DOHH2 (cell line): ENCODE data around the gene ABCA2.

Experiments
- H3F3A ChIP-seq: fragments of 200-600 bp; sonication (generic), shearing (Covaris generic); 2 replicates; pipeline ENCODE4 v1.6.0; 2016; ENCODE audit warnings: antibody characterized with exemption, mild to moderate bottlenecking; ENCODE audit not compliant: control insufficient read depth, insufficient read depth
- H3K27ac ChIP-seq: fragments of 200-600 bp; sonication (generic); 2 replicates; pipeline ENCODE4 v1.5.1; 2014; ENCODE audit warnings: low read depth, mild to moderate bottlenecking, low read length, moderate library complexity
- H3K27me3 ChIP-seq: fragments of 200-600 bp; sonication (generic); 2 replicates; pipeline ENCODE4 v1.6.1; 2014; ENCODE audit warnings: mild to moderate bottlenecking, low read length, mixed read lengths; ENCODE audit not compliant: control insufficient read depth
- H3K36me3 ChIP-seq: fragments of 200-600 bp; sonication (generic); 2 replicates; pipeline ENCODE4 v1.6.1; 2014; ENCODE audit warnings: mild to moderate bottlenecking, low read length, moderate library complexity, mixed read lengths; ENCODE audit not compliant: control insufficient read depth
- H3K4me1 ChIP-seq: fragments of 200-600 bp; sonication (generic); 2 replicates; pipeline ENCODE4 v1.6.1; 2014; ENCODE audit warnings: mild to moderate bottlenecking, low read length, mixed read lengths; ENCODE audit not compliant: control insufficient read depth
- H3K4me2 ChIP-seq: fragments of 200-600 bp; sonication (generic); 2 replicates; pipeline ENCODE4 v1.6.0; 2014; ENCODE audit warnings: mild to moderate bottlenecking, low read length, moderate library complexity
- H3K4me3 ChIP-seq: fragments of 200-600 bp; sonication (generic); 2 replicates; pipeline ENCODE4 v1.5.1; 2014; ENCODE audit warnings: mild to moderate bottlenecking, low read length, mixed read lengths
- H3K79me2 ChIP-seq: fragments of 200-600 bp; sonication (generic); 2 replicates; pipeline ENCODE4 v1.6.1; 2014; ENCODE audit warnings: mild to moderate bottlenecking, low read length, mixed read lengths; ENCODE audit not compliant: control insufficient read depth
- H3K9me2 ChIP-seq: fragments of 200-600 bp; sonication (generic); replicated peaks from 2 replicates; pipeline ENCODE4 v1.6.1; 2014; ENCODE audit warnings: mild to moderate bottlenecking, low read length, mixed read lengths; ENCODE audit not compliant: control insufficient read depth
- H3K9me3 ChIP-seq: fragments of 200-600 bp; sonication (generic); 2 replicates; pipeline ENCODE4 v1.6.1; 2014; ENCODE audit warnings: antibody characterized with exemption, low read length, mixed read lengths; ENCODE audit not compliant: control insufficient read depth, insufficient read depth
- H4K20me1 ChIP-seq: fragments of 200-600 bp; sonication (generic); 2 replicates; pipeline ENCODE4 v1.6.0; 2014; ENCODE audit warnings: low read depth, mild to moderate bottlenecking, antibody characterized with exemption, low read length, moderate library complexity; ENCODE audit not compliant: control insufficient read depth, insufficient read depth
- EZH2phosphoT487 ChIP-seq: fragments of 200-600 bp; sonication (generic); IDR thresholded peaks from 2 replicates; pipeline ENCODE4 v1.6.1; 2017; ENCODE audit warnings: borderline replicate concordance, mild to moderate bottlenecking, antibody characterized with exemption, low read length, moderate library complexity, mixed read lengths
- TF ChIP-seq, protein P1 (sequence below): fragments of 200-600 bp; sonication (generic); IDR thresholded peaks from one replicate; pipeline ENCODE4 v1.5.1; 2014; ENCODE audit warnings: antibody characterized with exemption, mild to moderate bottlenecking, low read depth, low read length; ENCODE audit not compliant: poor library complexity, severe bottlenecking

The ABCA2 gene

DNA sequence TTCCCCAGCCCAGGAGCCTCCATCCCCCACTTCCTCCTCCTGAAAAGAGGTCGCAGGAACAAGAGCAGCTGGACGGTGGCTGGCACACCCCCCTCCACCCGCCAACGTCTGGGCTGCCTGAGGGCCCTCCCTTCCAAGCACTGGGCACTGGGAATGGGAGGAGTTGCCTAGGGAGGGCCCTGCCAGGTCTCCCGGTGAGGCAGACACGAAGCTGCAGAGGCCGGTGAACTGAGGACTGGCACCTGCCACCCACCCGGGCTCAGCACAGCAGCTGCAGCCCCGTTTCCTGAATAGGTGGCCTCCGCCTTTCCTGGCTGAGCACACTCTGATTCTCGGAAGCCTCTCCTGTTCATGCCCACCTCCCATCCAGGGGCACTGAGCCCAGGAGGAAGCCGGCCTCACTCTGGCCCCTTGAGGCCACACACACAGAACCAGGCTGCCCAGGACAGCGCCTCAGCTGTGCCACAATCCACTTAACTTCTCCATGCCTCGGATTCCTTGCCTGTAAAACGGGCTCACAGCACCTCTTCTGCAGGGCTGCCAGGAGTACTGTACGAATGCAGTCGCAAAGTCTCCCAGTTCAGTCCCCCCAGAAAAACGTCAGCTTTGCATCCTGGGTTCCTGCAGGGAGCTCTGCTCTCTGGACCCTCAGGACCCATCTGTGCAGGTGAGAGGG lies 16.6 kb upstream of the ABCA2 start:
- H3K4me1 ChIP-seq: peaks cover 6% of the 10 kb centered on the region
- H3F3A ChIP-seq: no peaks in the 10 kb centered on the region
- H3K27ac ChIP-seq: no peak overlapping the region
- H3K4me3 ChIP-seq: no peak overlapping the region
- H4K20me1 ChIP-seq: peaks cover 8% of the 10 kb centered on the region
- H3K4me2 ChIP-seq: no peak overlapping the region
- no peaks in the 10 kb centered on the region for H3K36me3 ChIP-seq
- TF ChIP-seq EZH2phosphoT487: 0 out of 2 replicates have a peak, but pooled peaks have one; percentile 7
- TF ChIP-seq, protein P1, sequence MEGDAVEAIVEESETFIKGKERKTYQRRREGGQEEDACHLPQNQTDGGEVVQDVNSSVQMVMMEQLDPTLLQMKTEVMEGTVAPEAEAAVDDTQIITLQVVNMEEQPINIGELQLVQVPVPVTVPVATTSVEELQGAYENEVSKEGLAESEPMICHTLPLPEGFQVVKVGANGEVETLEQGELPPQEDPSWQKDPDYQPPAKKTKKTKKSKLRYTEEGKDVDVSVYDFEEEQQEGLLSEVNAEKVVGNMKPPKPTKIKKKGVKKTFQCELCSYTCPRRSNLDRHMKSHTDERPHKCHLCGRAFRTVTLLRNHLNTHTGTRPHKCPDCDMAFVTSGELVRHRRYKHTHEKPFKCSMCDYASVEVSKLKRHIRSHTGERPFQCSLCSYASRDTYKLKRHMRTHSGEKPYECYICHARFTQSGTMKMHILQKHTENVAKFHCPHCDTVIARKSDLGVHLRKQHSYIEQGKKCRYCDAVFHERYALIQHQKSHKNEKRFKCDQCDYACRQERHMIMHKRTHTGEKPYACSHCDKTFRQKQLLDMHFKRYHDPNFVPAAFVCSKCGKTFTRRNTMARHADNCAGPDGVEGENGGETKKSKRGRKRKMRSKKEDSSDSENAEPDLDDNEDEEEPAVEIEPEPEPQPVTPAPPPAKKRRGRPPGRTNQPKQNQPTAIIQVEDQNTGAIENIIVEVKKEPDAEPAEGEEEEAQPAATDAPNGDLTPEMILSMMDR: no peak
- peaks cover 40% of the 10 kb centered on the region for H3K27me3 ChIP-seq
- H3K9me3 ChIP-seq: no peaks in the 10 kb centered on the region
- H3K9me2 ChIP-seq: no peaks in the 10 kb centered on the region
- H3K79me2 ChIP-seq: no peaks in the 10 kb centered on the region

DNA sequence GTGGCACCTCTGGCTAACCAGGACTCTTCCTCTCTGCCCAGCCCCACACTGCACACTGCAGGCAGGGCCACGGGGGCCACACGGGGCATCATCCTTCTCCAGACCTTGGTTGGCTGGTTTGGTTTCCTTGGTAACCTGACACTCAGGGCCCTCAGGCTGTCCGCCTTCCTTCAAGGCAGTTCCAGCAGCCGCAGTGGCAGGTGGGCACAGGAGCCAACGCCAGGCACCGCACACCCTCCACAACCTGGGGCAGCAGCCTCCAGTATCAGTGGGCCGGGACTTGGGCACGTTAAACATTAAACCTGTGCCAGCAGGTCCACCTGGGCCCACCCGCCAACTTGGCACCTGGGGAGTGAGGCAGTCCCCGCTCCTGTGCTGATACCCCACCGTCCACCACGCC lies 16.0 kb upstream of the ABCA2 start:
- H3K4me3 ChIP-seq: no peak overlapping the region
- no peaks in the 10 kb centered on the region for H3K9me2 ChIP-seq
- H4K20me1 ChIP-seq: peaks cover 8% of the 10 kb centered on the region
- H3K36me3 ChIP-seq: no peaks in the 10 kb centered on the region
- H3K27ac ChIP-seq: no peak overlapping the region
- no peak for TF ChIP-seq EZH2phosphoT487
- TF ChIP-seq, protein P1: no peak
- H3K9me3 ChIP-seq: no peaks in the 10 kb centered on the region
- no peak overlapping the region for H3K4me2 ChIP-seq
- no peaks in the 10 kb centered on the region for H3F3A ChIP-seq
- peaks cover 6% of the 10 kb centered on the region for H3K4me1 ChIP-seq
- H3K79me2 ChIP-seq: no peaks in the 10 kb centered on the region
- peaks cover 39% of the 10 kb centered on the region for H3K27me3 ChIP-seq

DNA sequence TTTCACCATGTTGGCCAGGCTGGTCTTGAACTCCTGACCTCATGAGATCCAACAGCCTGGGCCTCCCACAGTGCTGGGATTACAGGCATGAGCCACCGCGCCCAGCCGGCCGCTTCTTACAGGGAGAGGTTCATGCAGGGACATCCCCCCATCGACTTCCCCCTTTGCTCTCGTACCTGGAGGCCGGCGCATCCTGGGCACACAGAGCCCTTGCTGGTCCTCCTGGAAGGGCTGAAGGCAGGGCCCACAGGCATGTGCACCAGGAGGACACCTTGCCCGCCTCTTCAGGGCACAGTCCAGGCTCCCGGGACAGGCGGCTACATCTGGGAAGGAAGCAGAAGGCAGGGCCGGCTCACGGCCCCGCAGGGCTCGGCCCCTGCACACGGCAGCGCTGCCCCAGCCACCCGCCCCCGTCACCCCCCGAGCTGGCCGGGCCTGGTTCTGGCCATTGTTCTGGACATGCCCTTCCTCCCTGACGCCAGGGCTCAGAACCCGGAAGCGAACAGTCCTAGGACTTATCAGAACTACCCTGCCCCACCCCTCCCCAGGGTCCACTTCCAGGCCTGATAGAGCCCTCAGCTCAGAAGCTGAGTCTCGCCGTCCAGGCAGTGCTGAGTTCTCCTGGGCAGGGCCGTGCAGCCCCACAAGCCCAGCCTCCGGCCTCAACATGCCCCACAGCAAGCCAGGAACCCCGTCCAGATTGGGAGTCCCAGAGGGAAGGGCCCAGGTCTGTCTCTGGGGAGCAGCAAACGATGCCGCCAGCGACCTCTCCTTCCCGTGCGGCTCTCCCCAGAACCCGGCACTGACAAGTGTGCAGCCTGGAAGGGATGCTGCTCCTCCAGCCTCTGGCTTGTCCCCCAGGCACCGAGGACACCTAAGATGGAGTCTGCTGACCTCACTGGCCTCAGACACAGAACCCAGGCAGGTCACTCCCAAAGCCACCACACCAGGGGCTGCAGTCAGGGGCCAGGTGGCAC lies 15.0 kb upstream of the ABCA2 start:
- H4K20me1 ChIP-seq: peaks cover 8% of the 10 kb centered on the region; the same call in 1 of the 2 replicates
- no peaks in the 10 kb centered on the region for H3K36me3 ChIP-seq
- peaks cover 6% of the 10 kb centered on the region for H3K4me1 ChIP-seq
- H3F3A ChIP-seq: no peaks in the 10 kb centered on the region
- H3K9me3 ChIP-seq: no peaks in the 10 kb centered on the region
- H3K4me3 ChIP-seq: no peak overlapping the region
- no peak overlapping the region for H3K4me2 ChIP-seq
- H3K27me3 ChIP-seq: peaks cover 39% of the 10 kb centered on the region
- no peak overlapping the region for H3K27ac ChIP-seq
- TF ChIP-seq, protein P1: no peak
- no peak for TF ChIP-seq EZH2phosphoT487
- H3K79me2 ChIP-seq: no peaks in the 10 kb centered on the region
- no peaks in the 10 kb centered on the region for H3K9me2 ChIP-seq
